Stimulated activated CD4-positive, alpha-beta T cell treated with anti-CD3 and anti-CD28 coated beads, Interleukin-1b, Interleukin-23, amount 100 ng/mL, for 4 hours (primary cell): ENCODE results near the gene SMOC2.

Experiments used
- DNase-seq, 2 donors: peaks; one replicate each; pipeline ENCODE4 v3.0.0-alpha.2; 2020; ENCODE audit warnings: low read depth in 2 of 2

SMOC2 gene

GRCh38 chr6:168485818-168486217 is 44.8 kb downstream of the SMOC2 start:
- DNase-seq, result no peak

- no peak for DNase-seq
Observed at GRCh38 chr6:168490757-168491156, 49.8 kb downstream of the SMOC2 start.

GRCh38 chr6:168493976-168494375 is 53.0 kb downstream of the SMOC2 start:
- DNase-seq, result no peak

GRCh38 chr6:168494726-168495125 is 53.7 kb downstream of the SMOC2 start:
- DNase-seq, result no peak

- no peak for DNase-seq
Observed at GRCh38 chr6:168495133-168495532, 54.1 kb downstream of the SMOC2 start.

GRCh38 chr6:168495636-168496035 is 54.7 kb downstream of the SMOC2 start:
- no peak for DNase-seq

- DNase-seq, result no peak
Observed at GRCh38 chr6:168496139-168496996, 55.4 kb downstream of the SMOC2 start.

- DNase-seq, result no peak
Observed at GRCh38 chr6:168496997-168497331, 56.0 kb downstream of the SMOC2 start.

GRCh38 chr6:168497381-168497780 is 56.4 kb downstream of the SMOC2 start:
- no peak for DNase-seq

- no peak for DNase-seq
Observed at GRCh38 chr6:168498161-168498843, 57.3 kb downstream of the SMOC2 start.

GRCh38 chr6:168499045-168499650 is 58.2 kb downstream of the SMOC2 start:
- no peak for DNase-seq

GRCh38 chr6:168500519-168500918 is 59.5 kb downstream of the SMOC2 start:
- no peak for DNase-seq

GRCh38 chr6:168501561-168501960 is 60.6 kb downstream of the SMOC2 start:
- no peak for DNase-seq

- DNase-seq, result no peak
Observed at GRCh38 chr6:168504366-168504765, 63.4 kb downstream of the SMOC2 start.

GRCh38 chr6:168506460-168506859 is 65.5 kb downstream of the SMOC2 start:
- DNase-seq, result no peak

GRCh38 chr6:168507297-168507696 is 66.3 kb downstream of the SMOC2 start:
- no peak for DNase-seq

- no peak for DNase-seq
Observed at GRCh38 chr6:168507730-168508129, 66.7 kb downstream of the SMOC2 start.

GRCh38 chr6:168508903-168509302 is 67.9 kb downstream of the SMOC2 start:
- DNase-seq, result no peak

GRCh38 chr6:168513766-168514165 is 72.8 kb downstream of the SMOC2 start:
- no peak for DNase-seq

GRCh38 chr6:168514216-168514615 is 73.2 kb downstream of the SMOC2 start:
- no peak for DNase-seq

GRCh38 chr6:168515376-168515775 is 74.4 kb downstream of the SMOC2 start:
- DNase-seq, result no peak

GRCh38 chr6:168516944-168517741 is 76.2 kb downstream of the SMOC2 start:
- DNase-seq, result no peak
